GM12891 (cell line): Measurements from ENCODE around the gene TWF2.

Source experiments
- DNase-seq: peaks from one replicate; pipeline ENCODE4 v3.0.0; 2011; ENCODE audit warnings: low spot score; ENCODE audit not compliant: insufficient read length
- FAIRE-seq: peaks from 2 replicates; lab custom pipeline; 2011; peaks lifted over from hg19 to GRCh38; lab: Jason Lieb, UNC
- PAX5 ChIP-seq: IDR thresholded peaks from 2 replicates; pipeline ENCODE4 v1.6.1; 2011; ENCODE audit warnings: low read length, moderate library complexity, mild to moderate bottlenecking; ENCODE audit not compliant: insufficient read depth, severe bottlenecking
- POLR2A ChIP-seq: IDR thresholded peaks from 2 replicates; pipeline ENCODE4 v1.6.1; 2011; ENCODE audit warnings: low read depth, low read length, control low read depth
- POLR2AphosphoS5 ChIP-seq: IDR thresholded peaks from 2 replicates; pipeline ENCODE4 v1.6.1; 2011; ENCODE audit warnings: low read depth, low read length, control low read depth
- POU2F2 ChIP-seq: IDR thresholded peaks from 2 replicates; pipeline ENCODE4 v1.6.1; 2011; ENCODE audit warnings: low read depth, mild to moderate bottlenecking, control low read depth, low read length, moderate library complexity
- SPI1 ChIP-seq: IDR thresholded peaks from 2 replicates; pipeline ENCODE4 v1.6.1; 2011; ENCODE audit warnings: low read depth, low read length, control low read depth
- TAF1 ChIP-seq: IDR thresholded peaks from 2 replicates; pipeline ENCODE4 v1.6.1; 2011; ENCODE audit warnings: low read depth, low read length, control low read depth

TWF2 gene

DNA sequence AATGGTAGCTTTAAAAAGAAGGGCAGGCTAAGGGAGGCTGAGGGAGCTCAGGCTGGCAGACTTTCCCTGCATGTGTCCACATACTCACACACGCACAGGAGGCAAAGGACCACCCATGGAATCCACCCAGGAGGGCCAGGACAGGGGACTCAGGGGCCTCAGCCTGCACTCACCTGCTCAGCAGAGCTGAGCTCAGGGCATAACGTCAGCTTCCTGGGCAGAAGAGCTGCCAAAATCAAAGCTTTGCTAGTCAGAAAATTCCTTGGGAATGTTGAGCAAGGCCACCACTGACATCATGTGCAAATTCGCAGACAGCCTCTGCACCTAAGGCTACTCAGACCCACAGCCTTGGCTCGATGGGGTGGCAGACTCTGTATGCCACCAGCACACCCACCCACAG, 57.4 kb downstream of the TWF2 start:
- DNase-seq (no peak), FAIRE-seq (no peak)
- TF ChIP-seq POU2F2, result no peak
- TF ChIP-seq POLR2AphosphoS5, result no peak
- TF ChIP-seq TAF1, result no peak
- no peak for TF ChIP-seq SPI1
- no peak for TF ChIP-seq PAX5
- TF ChIP-seq POLR2A, result no peak
